Measurements from ENCODE around the gene LRRC32. TPM values are rescaled to one million over a fixed set of nuclear protein-coding genes. Genes with fewer than 3 reads are reported as not detected.

Gene LRRC32
- total RNA-seq, 1 donor from 2014 or later, result 25.8 TPM

DNA sequence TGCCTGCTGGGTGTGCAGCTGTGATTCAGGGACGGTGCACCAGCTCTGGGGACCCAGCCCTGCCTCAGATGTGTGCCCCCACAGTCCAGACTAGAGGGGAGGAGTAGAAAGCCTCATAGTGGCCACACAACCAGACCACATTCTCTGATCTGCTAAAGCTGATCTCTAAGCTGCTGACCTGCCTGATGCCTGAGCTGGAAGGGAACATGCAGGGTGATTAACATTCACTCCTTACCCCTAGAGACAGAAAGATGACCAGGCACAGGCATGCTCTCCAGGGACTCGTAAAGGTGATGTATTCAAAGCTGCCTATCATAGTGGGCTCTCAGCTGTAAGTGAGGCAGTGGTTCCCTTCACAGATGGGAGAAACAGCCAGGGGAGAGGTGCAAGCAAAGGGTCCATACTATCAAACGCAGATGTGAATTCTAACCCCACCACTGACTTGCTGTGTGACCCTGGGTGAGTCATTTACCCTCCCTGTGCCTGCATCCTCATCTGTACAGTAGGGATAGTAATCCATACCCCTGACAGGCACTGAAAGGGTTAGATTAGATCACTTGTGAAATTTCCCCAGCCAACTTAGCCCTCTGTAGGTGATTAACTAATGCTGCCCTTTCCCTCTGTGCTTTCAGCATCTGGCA, 29.0 kb upstream of the LRRC32 start:
- Mint-ChIP-seq H3K4me3 (no peak overlapping the region), H3K27me3 (peaks cover 11% of the 10 kb centered on the region), H3K36me3 (ENCODE audit: low read depth) (no peaks in the 10 kb centered on the region), H3K27ac (no peak overlapping the region), H3K4me1 (no peaks in the 10 kb centered on the region), H3K9me3 (peaks cover under 1% of the 10 kb centered on the region)
- intact Hi-C loops (cut with micrococcal nuclease), result no loop called here
- ATAC-seq (ENCODE audit: low read depth), result no peak
- ChIA-PET POLR2A (no interaction called here), CTCF (no interaction called here)
- TF ChIP-seq, protein P1, sequence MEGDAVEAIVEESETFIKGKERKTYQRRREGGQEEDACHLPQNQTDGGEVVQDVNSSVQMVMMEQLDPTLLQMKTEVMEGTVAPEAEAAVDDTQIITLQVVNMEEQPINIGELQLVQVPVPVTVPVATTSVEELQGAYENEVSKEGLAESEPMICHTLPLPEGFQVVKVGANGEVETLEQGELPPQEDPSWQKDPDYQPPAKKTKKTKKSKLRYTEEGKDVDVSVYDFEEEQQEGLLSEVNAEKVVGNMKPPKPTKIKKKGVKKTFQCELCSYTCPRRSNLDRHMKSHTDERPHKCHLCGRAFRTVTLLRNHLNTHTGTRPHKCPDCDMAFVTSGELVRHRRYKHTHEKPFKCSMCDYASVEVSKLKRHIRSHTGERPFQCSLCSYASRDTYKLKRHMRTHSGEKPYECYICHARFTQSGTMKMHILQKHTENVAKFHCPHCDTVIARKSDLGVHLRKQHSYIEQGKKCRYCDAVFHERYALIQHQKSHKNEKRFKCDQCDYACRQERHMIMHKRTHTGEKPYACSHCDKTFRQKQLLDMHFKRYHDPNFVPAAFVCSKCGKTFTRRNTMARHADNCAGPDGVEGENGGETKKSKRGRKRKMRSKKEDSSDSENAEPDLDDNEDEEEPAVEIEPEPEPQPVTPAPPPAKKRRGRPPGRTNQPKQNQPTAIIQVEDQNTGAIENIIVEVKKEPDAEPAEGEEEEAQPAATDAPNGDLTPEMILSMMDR (IDR thresholded peaks at IDR 0.05), result no peak
- no peak for DNase-seq

DNA sequence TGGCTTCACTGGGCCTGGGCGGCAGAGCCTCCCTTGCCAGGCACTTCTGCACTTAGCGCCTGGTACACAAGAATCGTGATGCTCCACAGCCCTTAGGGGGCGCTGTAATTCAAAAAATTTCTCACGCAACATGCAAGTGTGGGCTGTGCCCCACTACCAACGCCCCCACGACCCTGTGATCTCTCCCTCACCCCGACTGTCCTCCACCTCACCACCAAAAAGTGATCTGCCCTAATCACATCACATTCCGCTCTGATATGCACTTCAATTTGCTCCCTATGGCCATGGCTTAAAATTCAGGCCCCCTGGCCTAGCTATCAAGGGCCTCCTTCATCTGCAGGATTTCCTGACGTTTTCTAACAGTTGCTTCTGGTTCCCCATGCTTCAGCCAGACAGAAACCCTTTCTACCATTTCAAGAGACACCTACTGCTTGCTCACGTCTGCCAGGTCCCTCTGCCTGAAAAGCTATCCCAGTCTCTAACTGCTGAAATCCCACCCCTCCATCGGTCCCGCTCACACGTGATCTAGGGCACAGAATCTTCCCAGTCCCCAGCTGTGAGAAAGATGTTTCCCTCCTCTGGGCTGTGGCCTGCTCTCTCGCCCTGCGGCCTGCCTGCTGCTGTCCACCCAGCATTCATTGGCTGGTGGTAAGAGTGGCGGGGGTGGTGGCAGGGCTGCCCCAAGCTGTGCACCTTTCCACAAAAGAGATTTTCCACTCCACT, 27.9 kb upstream of the LRRC32 start:
- H3K27me3 Mint-ChIP-seq, result peaks cover 12% of the 10 kb centered on the region
- intact Hi-C loops (cut with micrococcal nuclease), result no loop called here
- no peaks in the 10 kb centered on the region for H3K4me1 Mint-ChIP-seq
- no peaks in the 10 kb centered on the region for H3K36me3 Mint-ChIP-seq (ENCODE audit: low read depth)
- ChIA-PET CTCF (no interaction called here), POLR2A (no interaction called here)
- DNase-seq (no peak), ATAC-seq (ENCODE audit: low read depth) (no peak)
- H3K27ac Mint-ChIP-seq, result no peak overlapping the region
- H3K4me3 Mint-ChIP-seq, result no peak overlapping the region
- no peaks in the 10 kb centered on the region for H3K9me3 Mint-ChIP-seq
- TF ChIP-seq, protein P1 (IDR thresholded peaks at IDR 0.05), result no peak

DNA sequence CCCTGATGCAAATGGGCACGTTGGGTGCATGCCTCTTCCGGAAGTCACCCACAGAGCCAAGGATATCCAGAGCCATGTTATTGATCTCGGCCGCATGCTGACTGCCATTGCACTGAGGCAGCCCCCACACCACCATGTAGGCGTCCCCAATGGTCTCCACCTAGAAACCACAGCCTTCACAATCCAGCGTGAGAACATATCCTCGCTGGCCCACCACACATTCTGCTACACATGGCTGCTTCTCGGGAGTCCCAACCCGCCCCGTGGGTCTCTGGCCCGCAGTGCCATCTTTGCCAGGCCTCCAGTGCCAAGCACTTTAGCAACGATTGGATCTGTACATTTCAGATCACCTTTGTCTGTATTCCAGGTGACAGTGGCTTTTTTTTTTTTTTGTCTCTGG, 26.2 kb upstream of the LRRC32 start:
- H3K9me3 Mint-ChIP-seq, result no peaks in the 10 kb centered on the region
- H3K27ac Mint-ChIP-seq, result no peak overlapping the region
- no peak overlapping the region for H3K4me3 Mint-ChIP-seq
- DNase-seq (no peak), ATAC-seq (ENCODE audit: low read depth) (no peak)
- H3K27me3 Mint-ChIP-seq, result peaks cover 11% of the 10 kb centered on the region
- H3K4me1 Mint-ChIP-seq, result no peaks in the 10 kb centered on the region
- ChIA-PET POLR2A (no interaction called here), CTCF (no interaction called here)
- intact Hi-C loops (cut with micrococcal nuclease), result no loop called here
- no peaks in the 10 kb centered on the region for H3K36me3 Mint-ChIP-seq (ENCODE audit: low read depth)
- TF ChIP-seq, protein P1 (IDR thresholded peaks at IDR 0.05), result no peak

DNA sequence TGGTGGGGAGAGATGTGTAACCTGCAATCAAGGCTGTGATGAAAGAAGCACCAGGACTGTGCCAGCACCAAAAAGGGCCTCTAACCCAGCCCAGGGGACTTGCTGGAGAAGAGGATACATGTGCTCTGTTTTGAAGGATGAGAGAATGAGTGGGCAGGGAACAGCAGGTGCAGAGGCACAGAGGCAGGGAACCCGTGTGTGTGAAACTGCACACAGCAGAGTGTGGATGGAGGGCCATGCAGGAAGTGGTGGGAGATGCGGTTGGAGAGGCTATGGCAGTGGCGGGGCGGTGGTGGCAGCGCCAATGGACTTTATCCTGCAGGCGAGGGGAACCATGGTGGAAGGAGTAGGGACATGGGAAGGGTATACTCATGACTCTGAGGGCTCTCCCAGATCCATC, 25.2 kb upstream of the LRRC32 start:
- ATAC-seq (ENCODE audit: low read depth) (no peak), DNase-seq (no peak)
- CTCF ChIA-PET, result no interaction called here
- Mint-ChIP-seq H3K27ac (no peak overlapping the region), H3K36me3 (ENCODE audit: low read depth) (no peaks in the 10 kb centered on the region), H3K27me3 (peaks cover 13% of the 10 kb centered on the region), H3K4me1 (no peaks in the 10 kb centered on the region), H3K4me3 (no peak overlapping the region), H3K9me3 (no peaks in the 10 kb centered on the region)
- intact Hi-C loops (cut with micrococcal nuclease), result no loop called here
- POLR2A ChIA-PET, result no interaction called here
- TF ChIP-seq, protein P1 (IDR thresholded peaks at IDR 0.05), result no peak

DNA sequence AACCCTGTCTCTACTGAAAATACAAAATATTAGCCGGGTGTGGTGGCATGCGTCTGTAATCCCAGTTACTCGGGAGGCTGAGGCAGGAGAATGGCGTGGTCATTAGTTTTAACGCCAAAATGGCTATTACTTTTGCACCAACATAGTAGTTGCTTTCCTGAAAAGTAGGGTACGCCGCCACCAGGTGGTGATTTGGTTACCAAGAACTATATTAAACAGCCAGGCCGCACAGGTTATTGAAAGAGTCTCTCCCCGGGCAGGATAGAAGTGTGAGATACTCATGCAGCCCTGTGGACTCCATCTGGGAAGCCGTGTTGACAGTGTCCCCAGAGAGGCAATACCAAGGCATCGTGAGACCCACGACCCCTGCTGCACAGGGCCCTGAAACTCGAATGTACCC, 24.6 kb upstream of the LRRC32 start:
- no peak for ATAC-seq (ENCODE audit: low read depth)
- DNase-seq, result no peak
- no peak overlapping the region for H3K27ac Mint-ChIP-seq
- CTCF ChIA-PET, result interaction anchor here (1.2 kb wide), 1 partner anchor 8 kb away, joined by 3 read pairs; no protein-coding TSS in a partner anchor
- TF ChIP-seq, protein P1 (IDR thresholded peaks at IDR 0.05), result no peak
- no peak overlapping the region for H3K4me3 Mint-ChIP-seq
- POLR2A ChIA-PET, result no interaction called here
- peaks cover 7% of the 10 kb centered on the region for H3K27me3 Mint-ChIP-seq
- no peaks in the 10 kb centered on the region for H3K9me3 Mint-ChIP-seq
- no peaks in the 10 kb centered on the region for H3K36me3 Mint-ChIP-seq (ENCODE audit: low read depth)
- intact Hi-C loops (cut with micrococcal nuclease), result no loop called here
- H3K4me1 Mint-ChIP-seq, result no peaks in the 10 kb centered on the region

Measured in activated B cell treated with CpG ODN at 0.5 μM for 24 hours (primary cell).